ENCODE data around the gene DGLUCY. TPM values are rescaled to one million over a fixed set of nuclear protein-coding genes. Genes with fewer than 3 reads are reported as not detected.
"Not testable (repeated sequence)": the region's sequence is repeated elsewhere in the genome, so short reads cannot be mapped to it uniquely, and the experiment has no call there.

Gene DGLUCY
- 53.8 TPM for total RNA-seq

DNA sequence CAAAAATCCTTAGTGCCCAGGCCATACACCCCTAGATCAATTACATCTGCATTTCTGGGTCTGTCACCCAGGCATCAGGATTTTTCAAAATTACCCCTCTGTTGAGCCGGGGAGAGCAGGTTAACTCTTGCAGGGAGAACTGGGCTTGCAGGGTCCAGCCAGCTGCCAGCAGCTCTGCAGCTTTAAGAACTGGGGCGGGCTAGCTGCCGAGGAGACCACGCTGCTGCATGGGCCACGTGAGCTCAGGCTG is at the start of gene DGLUCY:
DGLUCY (plus strand) TSS at position 245 of the 250 bp plus-strand sequence. CDS start 46,222 bp downstream, outside the sequence.
- intact Hi-C loops (cut with DNase I): no loop called here
- DNase-seq (ENCODE audit: low spot score): peak; percentile 87
- peak; percentile 97 for ATAC-seq

DNA sequence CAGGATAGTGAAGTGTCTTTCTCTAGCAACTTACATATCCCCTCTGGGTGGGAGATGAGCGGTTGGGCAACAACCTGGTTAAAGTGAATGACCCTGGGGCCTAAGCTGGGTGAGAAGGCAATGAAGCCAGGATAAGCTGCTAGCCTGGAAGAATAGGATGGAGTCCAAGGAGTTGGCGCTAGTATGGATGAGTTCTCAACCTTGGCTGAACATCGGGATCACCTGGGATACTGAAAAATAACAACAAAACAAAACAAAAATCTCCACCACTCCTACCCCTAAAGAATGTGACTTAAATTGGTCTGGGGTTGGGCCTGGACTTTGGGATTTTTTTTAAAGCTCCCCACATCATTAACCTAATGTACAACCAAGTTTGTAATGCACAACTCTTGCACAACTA is 48.6 kb upstream of the DGLUCY start:
- intact Hi-C loops (cut with DNase I): no loop called here
- DNase-seq (ENCODE audit: low spot score): no peak
- no peak for ATAC-seq

GRCh38 chr14:91067186-91067585 is 46.7 kb upstream of the DGLUCY start:
- intact Hi-C loops (cut with DNase I): no loop called here
- ATAC-seq (no peak), DNase-seq (ENCODE audit: low spot score) (no peak)

DNA sequence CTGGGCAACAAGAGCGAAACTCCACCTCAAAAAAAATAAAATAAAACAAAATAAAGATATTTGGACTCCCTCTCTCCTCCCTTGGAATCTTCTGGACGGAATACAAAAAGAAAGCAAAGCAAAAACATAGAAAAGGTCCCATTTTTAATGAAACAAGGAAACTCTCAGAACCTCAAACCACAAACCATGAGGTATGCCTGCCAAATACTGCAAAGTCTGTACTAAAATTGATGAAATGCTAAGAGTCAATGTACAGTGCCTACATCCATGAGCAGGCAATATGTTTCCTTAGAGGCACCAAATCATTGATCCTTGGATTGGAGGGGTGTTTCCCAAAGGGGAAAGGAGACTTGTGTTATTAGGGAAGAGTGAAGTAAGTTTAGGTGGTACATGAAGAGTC is 45.2 kb upstream of the DGLUCY start:
- ATAC-seq: no peak
- DNase-seq (ENCODE audit: low spot score): no peak
- intact Hi-C loops (cut with DNase I): no loop called here

DNA sequence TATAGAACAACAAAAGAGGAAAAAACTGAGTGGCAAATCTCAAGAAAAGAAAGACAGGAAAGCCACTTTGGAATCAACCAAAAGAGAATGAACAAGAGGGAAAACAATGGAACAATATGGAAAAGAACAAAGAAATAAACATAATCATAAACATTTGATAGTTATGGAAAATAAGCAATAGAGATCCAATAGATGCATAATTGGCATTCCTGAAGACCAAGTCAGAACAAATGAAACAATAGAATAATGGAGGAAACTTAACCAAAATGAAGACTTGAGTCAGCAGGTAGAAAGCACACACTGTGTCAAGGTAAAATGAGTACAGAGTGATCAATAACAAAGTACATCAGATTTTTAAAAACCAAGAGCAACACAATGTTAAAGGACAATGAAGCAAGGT is 43.3 kb upstream of the DGLUCY start:
- DNase-seq (ENCODE audit: low spot score) (no peak), ATAC-seq (no peak)
- intact Hi-C loops (cut with DNase I): no loop called here

- intact Hi-C loops (cut with DNase I): no loop called here
- DNase-seq (ENCODE audit: low spot score) (no peak), ATAC-seq (no peak)
Measured at GRCh38 chr14:91075553-91075952, 38.3 kb upstream of the DGLUCY start.

DNA sequence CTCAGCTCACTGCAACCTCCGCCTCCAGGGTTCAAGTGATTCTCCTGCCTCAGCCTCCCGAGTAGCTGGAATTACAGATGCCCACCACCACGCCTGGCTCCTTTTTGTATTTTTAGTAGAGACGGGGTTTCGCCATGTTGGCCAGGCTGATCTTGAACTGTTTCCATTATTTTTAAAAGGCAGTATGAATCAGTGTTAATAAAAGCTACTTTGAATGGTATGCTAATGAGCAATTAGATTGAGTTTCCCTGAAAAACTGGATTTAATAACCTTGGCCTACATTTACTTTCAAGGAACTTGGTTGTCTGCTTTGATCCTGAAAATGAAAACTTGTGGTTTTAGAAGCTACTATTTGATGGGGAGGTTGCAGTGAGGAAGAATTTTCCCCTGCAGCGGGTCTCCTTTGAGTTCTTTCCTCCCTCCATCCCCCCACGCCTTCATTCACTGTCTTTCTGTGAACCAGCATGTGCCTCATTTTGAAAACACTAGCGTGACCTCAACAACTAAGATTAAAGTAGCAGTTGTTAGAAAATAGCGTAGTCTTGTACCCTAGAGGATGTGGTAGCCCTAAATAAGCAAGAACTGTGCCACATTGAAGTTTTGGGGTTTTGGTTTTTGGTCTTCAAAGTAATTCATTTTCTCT is 35.7 kb upstream of the DGLUCY start:
- no peak for ATAC-seq
- intact Hi-C loops (cut with DNase I): no loop called here

GRCh38 chr14:91080071-91080470 is 33.8 kb upstream of the DGLUCY start:
- intact Hi-C loops (cut with DNase I): no loop called here
- ATAC-seq (no peak), DNase-seq (ENCODE audit: low spot score) (no peak)

More for the DNA sequence above, 35.7 kb upstream of the DGLUCY start:
- no peak for DNase-seq (ENCODE audit: low spot score)

DNA sequence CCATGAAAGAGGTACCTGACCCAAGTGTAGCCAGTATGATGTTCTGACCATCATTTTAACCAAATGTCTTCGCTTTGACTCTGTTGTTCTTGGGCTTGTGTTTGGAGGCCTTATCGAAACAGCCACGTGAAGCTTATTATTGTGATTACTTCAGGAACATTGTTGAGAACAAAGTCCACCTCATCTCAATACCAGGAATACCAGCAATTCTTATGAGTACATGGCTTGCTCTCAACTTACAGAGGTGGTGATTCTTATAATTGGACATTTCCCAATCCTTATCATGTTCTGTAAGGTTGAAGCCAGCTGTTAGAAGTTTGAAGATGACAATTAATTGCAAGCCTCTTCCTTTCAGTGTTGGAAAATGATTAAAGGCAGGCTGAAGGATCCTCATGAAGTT is 31.6 kb upstream of the DGLUCY start:
- no peak for DNase-seq (ENCODE audit: low spot score)
- ATAC-seq: no peak
- intact Hi-C loops (cut with DNase I): no loop called here

DNA sequence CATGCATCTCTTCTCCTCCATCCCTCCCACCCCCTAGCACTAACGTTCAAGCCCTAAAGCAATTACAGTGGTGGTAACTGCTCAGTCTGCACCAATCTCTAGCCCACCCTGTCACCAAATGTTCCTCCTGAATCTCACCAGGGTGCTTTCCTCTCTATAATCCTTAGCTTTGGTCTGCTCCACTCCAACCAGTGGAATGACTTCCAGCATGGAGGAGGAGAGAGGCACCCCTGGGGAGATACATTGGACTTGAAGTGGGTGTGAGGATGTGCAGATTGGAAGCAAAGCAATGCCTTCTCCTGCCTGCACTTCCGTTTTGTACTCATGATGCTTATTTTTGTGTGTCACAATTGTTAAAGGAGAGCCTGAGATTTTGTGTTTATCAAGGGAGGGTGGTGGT is 29.4 kb upstream of the DGLUCY start:
- ATAC-seq (no peak), DNase-seq (ENCODE audit: low spot score) (no peak)
- intact Hi-C loops (cut with DNase I): no loop called here

GRCh38 chr14:91087470-91087869 is 26.4 kb upstream of the DGLUCY start:
- intact Hi-C loops (cut with DNase I); ATAC-seq; DNase-seq (ENCODE audit: low spot score): not testable (repeated sequence)

GRCh38 chr14:91088585-91089235 is 25.2 kb upstream of the DGLUCY start:
- intact Hi-C loops (cut with DNase I): no loop called here
- ATAC-seq: no peak
- DNase-seq (ENCODE audit: low spot score): no peak

- DNase-seq (ENCODE audit: low spot score): no peak
- ATAC-seq: no peak
- intact Hi-C loops (cut with DNase I): no loop called here
Measured at GRCh38 chr14:91089958-91090535, 23.8 kb upstream of the DGLUCY start.

GRCh38 chr14:91090743-91091142 is 23.1 kb upstream of the DGLUCY start:
- no peak for DNase-seq (ENCODE audit: low spot score)
- intact Hi-C loops (cut with DNase I): no loop called here
- no peak for ATAC-seq

- intact Hi-C loops (cut with DNase I): no loop called here
- no peak for ATAC-seq
- no peak for DNase-seq (ENCODE audit: low spot score)
Measured at GRCh38 chr14:91092073-91092472, 21.8 kb upstream of the DGLUCY start.

DNA sequence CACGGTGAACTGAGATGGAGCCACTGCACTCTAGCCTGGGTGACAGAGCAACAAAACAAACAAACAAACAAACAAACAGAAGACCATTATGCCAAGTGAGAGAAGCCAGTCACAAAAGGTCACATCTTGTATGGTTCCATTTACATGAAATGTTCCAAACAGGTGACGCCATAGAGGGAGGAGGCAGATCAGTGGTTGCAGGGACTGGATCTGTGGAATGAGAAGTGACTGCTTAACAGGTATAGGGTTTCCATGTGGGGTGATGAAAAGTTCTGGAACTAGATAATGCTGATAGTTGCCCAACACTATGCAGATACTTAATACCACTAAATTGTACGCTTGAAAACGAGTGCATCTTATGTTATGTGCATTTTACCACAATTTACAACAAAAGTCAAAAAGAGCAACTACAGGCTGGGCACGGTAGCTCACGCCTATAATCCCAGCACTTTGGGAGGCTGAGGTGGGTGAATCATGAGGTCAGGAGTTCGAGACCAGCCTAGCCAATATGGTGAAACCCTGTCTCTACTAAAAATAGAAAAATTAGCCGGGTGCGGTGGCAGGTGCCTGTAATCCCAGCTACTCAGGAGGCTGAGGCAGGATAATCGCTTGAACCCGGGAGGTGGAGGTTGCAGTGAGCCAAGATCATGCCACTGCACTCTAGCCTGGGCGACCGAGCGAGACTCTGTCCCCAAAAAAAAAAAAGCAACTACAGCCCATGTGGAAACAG is 20.0 kb upstream of the DGLUCY start:
- intact Hi-C loops (cut with DNase I); DNase-seq (ENCODE audit: low spot score); ATAC-seq: not testable (repeated sequence)

GRCh38 chr14:91094772-91095171 is 19.1 kb upstream of the DGLUCY start:
- DNase-seq (ENCODE audit: low spot score) (no peak), ATAC-seq (no peak)
- intact Hi-C loops (cut with DNase I): no loop called here

GRCh38 chr14:91095178-91095577 is 18.7 kb upstream of the DGLUCY start:
- intact Hi-C loops (cut with DNase I): no loop called here
- no peak for ATAC-seq
- no peak for DNase-seq (ENCODE audit: low spot score)

DNA sequence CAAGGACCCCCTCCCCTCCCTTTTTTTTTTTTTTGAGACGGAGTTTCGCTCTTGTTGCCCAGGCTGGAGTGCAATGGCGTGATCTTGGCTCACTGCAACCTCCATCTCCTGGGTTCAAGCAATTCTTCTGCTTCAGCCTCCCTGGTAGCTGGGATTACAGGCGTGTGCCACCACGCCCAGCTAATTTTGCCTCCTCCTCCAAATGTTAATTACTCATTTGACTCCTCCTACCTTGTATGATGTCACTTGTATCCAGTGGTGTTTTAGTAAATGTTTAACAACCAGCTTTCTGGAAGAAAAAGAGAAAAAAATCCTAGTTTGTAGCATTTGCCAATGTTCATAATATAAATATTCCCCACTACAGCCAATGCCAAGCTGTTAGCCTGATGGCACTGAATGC is 16.2 kb upstream of the DGLUCY start:
- DNase-seq (ENCODE audit: low spot score); intact Hi-C loops (cut with DNase I); ATAC-seq: not testable (repeated sequence)

DNA sequence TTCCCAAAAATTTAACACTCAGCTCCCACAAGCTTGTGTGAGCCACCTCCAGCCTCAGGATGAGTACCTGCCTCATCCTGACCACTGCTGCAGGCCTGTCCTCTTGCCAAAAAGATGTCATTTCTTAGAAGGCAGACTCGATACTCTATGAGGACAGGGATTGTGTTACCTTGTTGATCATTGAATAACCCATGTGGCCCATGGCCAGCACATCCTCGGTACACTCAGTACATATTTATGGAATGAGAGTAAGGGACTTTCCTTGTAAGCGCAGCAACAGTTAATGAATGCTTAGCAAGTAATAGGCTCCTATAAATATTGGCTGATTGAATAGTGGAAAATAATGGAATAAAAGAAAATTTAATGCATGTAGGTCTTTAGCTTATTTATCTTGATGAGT is 15.3 kb upstream of the DGLUCY start:
- intact Hi-C loops (cut with DNase I): no loop called here
- DNase-seq (ENCODE audit: low spot score) (no peak), ATAC-seq (no peak)

Data from sciatic nerve (tissue), 2 donors.